B cell (primary cell): Measurements from ENCODE around the gene CDH19. TPM values are rescaled to one million over a fixed set of nuclear protein-coding genes. Genes with fewer than 3 reads are reported as not detected.

Experiments
- ATAC-seq: fragments of 200-7000 bp; cut with Tn5 transposase; one replicate; pipeline ENCODE4 v1.10.0; 2021; ENCODE audit warnings: low read depth, mild to moderate bottlenecking, moderate number of reproducible peaks, moderate library complexity
- CTCF ChIA-PET: fragments of 350-600 bp; sonication (Branson Sonifier 250); formaldehyde crosslinking; loops from one replicate; lab custom pipeline; 2021; ENCODE audit warnings: antibody characterized with exemption, inconsistent platforms; lab: Charles Lee
- POLR2A ChIA-PET: fragments of 350-600 bp; sonication (Branson Sonifier 250); formaldehyde crosslinking; loops from one replicate; lab custom pipeline; 2021; ENCODE audit warnings: antibody characterized with exemption; lab: Charles Lee
- DNase-seq: peaks from one replicate; pipeline ENCODE4 v3.0.0; 2013
- H2AFZ ChIP-seq: 2 replicates; pipeline ENCODE4 v1.6.1; 2012; ENCODE audit warnings: mild to moderate bottlenecking, low read depth, low read length; ENCODE audit not compliant: insufficient read depth, poor library complexity, severe bottlenecking
- H3K27ac ChIP-seq, 2 donors: 1 replicate in 1 of 2; 2 replicates in 1 of 2; pipeline ENCODE4 v1.5.1; 2012 to 2013; ENCODE audit warnings: low read length in 2 of 2, mild to moderate bottlenecking in 2 of 2, moderate library complexity in 1 of 2
- H3K27me3 ChIP-seq, 4 experiments: fragments of 200-600 bp in 1 of 4; sonication (generic) in 1 of 4; replicated peaks in 1 of 4; 1 replicate in 2 of 4; 2 replicates in 2 of 4; pipeline versions ENCODE4 v1.6.1 to v1.7.0; 2013 to 2016; ENCODE audit warnings: low read length in 3 of 4, mild to moderate bottlenecking in 2 of 4, mixed read lengths in 1 of 4, moderate library complexity in 1 of 4; ENCODE audit not compliant: insufficient read depth in 4 of 4, control insufficient read depth in 3 of 4; ENCODE audit errors: control extremely low read depth in 1 of 4
- H3K36me3 ChIP-seq, 2 experiments: replicated peaks in 1 of 2; 1 replicate in 1 of 2; 2 replicates in 1 of 2; pipeline versions ENCODE4 v1.6.1 to v1.7.1; 2013; ENCODE audit warnings: low read length in 1 of 2; ENCODE audit not compliant: insufficient read depth in 2 of 2, control insufficient read depth in 1 of 2; ENCODE audit errors: control extremely low read depth in 1 of 2, extremely low read depth in 1 of 2
- H3K4me1 ChIP-seq, 2 donors: fragments of 200-600 bp in 1 of 2; sonication (generic) in 1 of 2; 1 replicate in 1 of 2; 2 replicates in 1 of 2; pipeline versions ENCODE4 v1.5.1 to v1.6.1; 2013 to 2017; ENCODE audit warnings: low read length in 2 of 2; ENCODE audit not compliant: control insufficient read depth in 2 of 2, insufficient read depth in 2 of 2
- H3K4me2 ChIP-seq: replicated peaks from 2 replicates; pipeline ENCODE3; 2012; ENCODE audit warnings: mild to moderate bottlenecking, low read depth, low read length; ENCODE audit not compliant: poor library complexity, severe bottlenecking
- H3K4me3 ChIP-seq, 5 experiments: fragments of 200-600 bp in 1 of 5; sonication (generic) in 1 of 5; 1 replicate in 3 of 5; 2 replicates in 2 of 5; pipeline versions ENCODE4 v1.5.1 to v1.7.0; 2011 to 2016; ENCODE audit warnings: low read length in 4 of 5, mild to moderate bottlenecking in 4 of 5, low read depth in 2 of 5, control low read depth in 1 of 5, moderate library complexity in 1 of 5; ENCODE audit not compliant: insufficient read depth in 1 of 5; ENCODE audit errors: control extremely low read depth in 1 of 5, extremely low read depth in 1 of 5
- H3K79me2 ChIP-seq: fragments of 200-600 bp; sonication (generic); one replicate; pipeline ENCODE4 v1.6.0; 2016; ENCODE audit warnings: low read length; ENCODE audit not compliant: control insufficient read depth, insufficient read depth
- H3K9ac ChIP-seq: fragments of 200-600 bp; sonication (generic); 2 replicates; pipeline ENCODE4 v1.6.1; 2017; ENCODE audit warnings: mild to moderate bottlenecking, low read length, moderate library complexity
- H3K9me3 ChIP-seq, 3 donors: one replicate each; pipeline versions ENCODE4 v1.6.1 to v1.7.1; 2013; ENCODE audit warnings: low read length in 2 of 3; ENCODE audit not compliant: control insufficient read depth in 2 of 3, insufficient read depth in 1 of 3; ENCODE audit errors: control extremely low read depth in 1 of 3
- H4K20me1 ChIP-seq: 2 replicates; pipeline ENCODE4 v1.6.0; 2012; ENCODE audit warnings: mild to moderate bottlenecking, low read length; ENCODE audit not compliant: insufficient read depth, control insufficient read depth, poor library complexity, severe bottlenecking
- H3K27ac Mint-ChIP-seq: one replicate; pipeline ENCODE4 v1.8.0; 2021; ENCODE audit warnings: mixed read lengths
- H3K27me3 Mint-ChIP-seq: one replicate; pipeline ENCODE4 v1.8.0; 2021; ENCODE audit warnings: mixed read lengths
- H3K4me1 Mint-ChIP-seq: one replicate; pipeline ENCODE4 v1.8.0; 2021; ENCODE audit warnings: mixed read lengths
- H3K4me3 Mint-ChIP-seq: one replicate; pipeline ENCODE4 v1.8.0; 2021; ENCODE audit warnings: mixed read lengths
- H3K9me3 Mint-ChIP-seq: one replicate; pipeline ENCODE4 v1.8.0; 2022; ENCODE audit warnings: mixed read lengths; ENCODE audit not compliant: insufficient read depth
- CTCF ChIP-seq: fragments of 200-600 bp; IDR thresholded peaks from one replicate; pipeline ENCODE4 v1.8.0; 2022; ENCODE audit warnings: antibody characterized with exemption, mild to moderate bottlenecking
- EZH2 ChIP-seq: IDR thresholded peaks from 2 replicates; pipeline ENCODE4 v1.6.1; 2012; ENCODE audit warnings: borderline replicate concordance, low read depth, mild to moderate bottlenecking, moderate library complexity, low read length; ENCODE audit not compliant: insufficient read depth, poor library complexity, severe bottlenecking
- WGBS: methylation state at CpG from one replicate; pipeline ENCODE4 v1.1.5; 2013; ENCODE audit warnings: missing lambda C conversion rate; ENCODE audit not compliant: insufficient coverage; 5-methylcytosine and 5-hydroxymethylcytosine counted together
- intact Hi-C: fragments of 100-400 bp; cut with micrococcal nuclease; formaldehyde crosslinking; loops from one replicate; pipeline ENCODE4 v1.10.0; 2022
- polyA plus RNA-seq: library from polyadenylated mRNA; depleted of rRNA; stranded (reverse); fragments of >200 nt; gene quantifications from 2 replicates; pipeline ENCODE4 v1.2.3, GENCODE V29; 2012
- total RNA-seq, 2 donors: library from RNA; stranded (reverse); fragments of 120-200 nt in 1 of 2; gene quantifications; 1 replicate in 1 of 2; 2 replicates in 1 of 2; pipeline versions ENCODE4 v1.2.3 to v1.2.4, GENCODE V29; 2013 to 2022

The CDH19 gene
- total and polyA plus RNA-seq, 2 donors (not counting 1 experiment from before 2014, with no cell fraction given): not detected

GRCh38 chr18:66587430-66587829 is 16.5 kb downstream of the CDH19 start:
- Histone ChIP-seq H3K27ac (no peak overlapping the region), H3K4me1 (no peaks in the 10 kb centered on the region), H2AFZ (no peak overlapping the region), H4K20me1 (no peaks in the 10 kb centered on the region), H3K4me3 (no peak overlapping the region), H3K9me3 (no peaks in the 10 kb centered on the region), H3K27me3 (no peaks in the 10 kb centered on the region), H3K9ac (no peak overlapping the region), H3K79me2 (no peaks in the 10 kb centered on the region), H3K36me3 (no peaks in the 10 kb centered on the region), H3K4me2 (no peak overlapping the region)
- 70% methylated on average over 2 of the region's 4 CpGs for WGBS
- Mint-ChIP-seq H3K9me3 (peaks cover 6% of the 10 kb centered on the region), H3K27ac (no peak overlapping the region), H3K27me3 (no peaks in the 10 kb centered on the region), H3K4me1 (no peaks in the 10 kb centered on the region), H3K4me3 (no peak overlapping the region)
- ATAC-seq (no peak), DNase-seq (no peak)
- CTCF ChIA-PET: no interaction called here
- POLR2A ChIA-PET: no interaction called here
- no peak for TF ChIP-seq CTCF
- TF ChIP-seq EZH2: no peak
- intact Hi-C loops: no loop called here

- Histone ChIP-seq H3K27me3 (no peaks in the 10 kb centered on the region), H3K4me1 (no peaks in the 10 kb centered on the region), H3K4me2 (no peak overlapping the region), H3K36me3 (no peaks in the 10 kb centered on the region), H4K20me1 (no peaks in the 10 kb centered on the region), H2AFZ (no peak overlapping the region), H3K79me2 (no peaks in the 10 kb centered on the region), H3K27ac (no peak overlapping the region), H3K9me3 (no peaks in the 10 kb centered on the region), H3K9ac (no peak overlapping the region), H3K4me3 (no peak overlapping the region)
- DNase-seq: no peak
- CTCF ChIA-PET: no interaction called here
- Mint-ChIP-seq H3K4me3 (no peak overlapping the region), H3K9me3 (no peaks in the 10 kb centered on the region), H3K4me1 (no peaks in the 10 kb centered on the region), H3K27ac (no peak overlapping the region), H3K27me3 (no peaks in the 10 kb centered on the region)
- no peak for TF ChIP-seq EZH2
- no peak for TF ChIP-seq CTCF
- POLR2A ChIA-PET: no interaction called here
- intact Hi-C loops: no loop called here
- ATAC-seq: no peak
Measured at GRCh38 chr18:66582211-66582610, 21.7 kb downstream of the CDH19 start.
